A172 (cell line): Measurements from ENCODE around the gene RSRC1. TPM values are rescaled to one million over a fixed set of nuclear protein-coding genes. Genes with fewer than 3 reads are reported as not detected.
A peak's percentile ranks its signal among the peaks of the same experiment; 100 is the strongest.
"Not testable (repeated sequence)": the region's sequence is repeated elsewhere in the genome, so short reads cannot be mapped to it uniquely, and the experiment has no call there.

ENCODE experiments used
- DNase-seq: peaks from one replicate; pipeline ENCODE4 v3.0.0-alpha.2; 2015; ENCODE audit warnings: low spot score
- total RNA-seq: library from RNA; depleted of rRNA; stranded (reverse); fragments of >200 nt; shearing (Covaris generic); gene quantifications from 2 replicates; pipeline ENCODE4 v1.2.3, GENCODE V29; 2014

RSRC1 gene
- total RNA-seq, 1 experiment from 2014 or later, result 108 TPM

- DNase-seq, result no peak
Observed at GRCh38 chr3:158395421-158395820, 285.5 kb downstream of the RSRC1 start.

GRCh38 chr3:158402590-158402989, 292.7 kb downstream of the RSRC1 start:
- no peak for DNase-seq

GRCh38 chr3:158403013-158403412, 293.1 kb downstream of the RSRC1 start:
- DNase-seq, result no peak

GRCh38 chr3:158404131-158404718, 294.3 kb downstream of the RSRC1 start:
- no peak for DNase-seq

- DNase-seq, result no peak
Observed at GRCh38 chr3:158405507-158405906, 295.6 kb downstream of the RSRC1 start.

- DNase-seq, result no peak
Observed at GRCh38 chr3:158407844-158408517, 298.1 kb downstream of the RSRC1 start.

GRCh38 chr3:158408518-158408897, 298.6 kb downstream of the RSRC1 start:
- DNase-seq, result not testable (repeated sequence)

GRCh38 chr3:158418035-158418434, 308.1 kb downstream of the RSRC1 start:
- no peak for DNase-seq

- DNase-seq, result no peak
Observed at GRCh38 chr3:158419820-158420653, 310.1 kb downstream of the RSRC1 start.

GRCh38 chr3:158420654-158421396, 310.9 kb downstream of the RSRC1 start:
- DNase-seq, result peak; percentile 27

- DNase-seq, result no peak
Observed at GRCh38 chr3:158430448-158430847, 320.6 kb downstream of the RSRC1 start.

- peak; percentile 3 for DNase-seq
Observed at GRCh38 chr3:158430968-158431367, 321.1 kb downstream of the RSRC1 start.

- DNase-seq, result no peak
Observed at GRCh38 chr3:158431829-158432228, 321.9 kb downstream of the RSRC1 start.

- DNase-seq, result peak; percentile 82
Observed at GRCh38 chr3:158434412-158435038, 324.6 kb downstream of the RSRC1 start.

GRCh38 chr3:158443632-158444031, 333.7 kb downstream of the RSRC1 start:
- no peak for DNase-seq

GRCh38 chr3:158447408-158447807, 337.5 kb downstream of the RSRC1 start:
- no peak for DNase-seq

- DNase-seq, result no peak
Observed at GRCh38 chr3:158451405-158452055, 341.6 kb downstream of the RSRC1 start.

- no peak for DNase-seq
Observed at GRCh38 chr3:158452334-158452733, 342.4 kb downstream of the RSRC1 start.

- DNase-seq, result no peak
Observed at GRCh38 chr3:158453004-158453403, 343.1 kb downstream of the RSRC1 start.

- no peak for DNase-seq
Observed at GRCh38 chr3:158453865-158454264, 344.0 kb downstream of the RSRC1 start.

- no peak for DNase-seq
Observed at GRCh38 chr3:158455406-158455805, 345.5 kb downstream of the RSRC1 start.
